Activated naive CD8-positive, alpha-beta T cell treated with anti-CD3 and anti-CD28 coated beads, Interleukin-2, amount 10 ng/mL, durations not matched to agents 7 days and 5 days (primary cell): ENCODE results near the gene LRRK1. TPM values are rescaled to one million over a fixed set of nuclear protein-coding genes. Genes with fewer than 3 reads are reported as not detected.

ENCODE experiments used
- ATAC-seq: fragments of 150-1000 bp; cut with Tn5 transposase; one replicate; pipeline ENCODE4 v1.10.0; 2021; ENCODE audit warnings: low read depth, moderate library complexity
- POLR2A ChIA-PET: fragments of 350-600 bp; sonication (Branson Sonifier 250); formaldehyde crosslinking; loops from one replicate; lab custom pipeline; 2021; ENCODE audit warnings: antibody characterized with exemption; lab: Charles Lee
- DNase-seq: peaks from one replicate; pipeline ENCODE4 v3.0.0; 2021
- H3K27ac Mint-ChIP-seq: one replicate; pipeline ENCODE4 v1.8.0; 2022; ENCODE audit warnings: mild to moderate bottlenecking, mixed read lengths
- H3K27me3 Mint-ChIP-seq: one replicate; pipeline ENCODE4 v1.8.0; 2022; ENCODE audit warnings: mild to moderate bottlenecking, moderate library complexity, mixed read lengths
- H3K36me3 Mint-ChIP-seq: one replicate; pipeline ENCODE4 v1.8.0; 2021; ENCODE audit warnings: mild to moderate bottlenecking, mixed read lengths
- H3K4me1 Mint-ChIP-seq: one replicate; pipeline ENCODE4 v1.8.0; 2021; ENCODE audit warnings: mixed read lengths
- H3K4me3 Mint-ChIP-seq: one replicate; pipeline ENCODE4 v1.8.0; 2022; ENCODE audit warnings: mild to moderate bottlenecking, moderate library complexity, mixed read lengths
- H3K9me3 Mint-ChIP-seq: one replicate; pipeline ENCODE4 v1.8.0; 2021; ENCODE audit warnings: mixed read lengths
- total RNA-seq, 2 experiments: library from RNA; stranded (reverse); gene quantifications; one replicate each; pipeline ENCODE4 v1.2.3, GENCODE V29; 2021

Gene LRRK1
- under 1 TPM; 0.48 to 0.97 TPM for total RNA-seq

GRCh38 chr15:100918690-100919480 is at the start of gene LRRK1:
Gene LRRK1 (plus strand): TSS chr15:100919357. CDS start chr15:100924633, 5,276 bp downstream.
- no peaks in the 10 kb centered on the region for H3K36me3 Mint-ChIP-seq
- peak; percentile 55 for DNase-seq
- H3K27me3 Mint-ChIP-seq = peaks cover 64% of the 10 kb centered on the region
- H3K27ac Mint-ChIP-seq = no peak within 1 kb of the TSS
- peaks cover 16% of the 10 kb centered on the region for H3K4me1 Mint-ChIP-seq
- ATAC-seq = peak; percentile 13
- H3K9me3 Mint-ChIP-seq = no peaks in the 10 kb centered on the region
- H3K4me3 Mint-ChIP-seq = peak within 1 kb of the TSS; percentile 82
- POLR2A ChIA-PET = no interaction called here

GRCh38 chr15:100873029-100873677 is 46.0 kb upstream of the LRRK1 start:
- ATAC-seq = no peak
- Mint-ChIP-seq H3K27ac (no peak overlapping the region), H3K4me1 (no peaks in the 10 kb centered on the region), H3K9me3 (peaks cover 4% of the 10 kb centered on the region), H3K4me3 (no peak overlapping the region), H3K36me3 (no peaks in the 10 kb centered on the region), H3K27me3 (peaks cover 26% of the 10 kb centered on the region)
- POLR2A ChIA-PET = no interaction called here
- no peak for DNase-seq

GRCh38 chr15:100875495-100875894 is 43.7 kb upstream of the LRRK1 start:
- POLR2A ChIA-PET = no interaction called here
- peaks cover 37% of the 10 kb centered on the region for H3K27me3 Mint-ChIP-seq
- no peak overlapping the region for H3K27ac Mint-ChIP-seq
- H3K4me1 Mint-ChIP-seq = peaks cover under 1% of the 10 kb centered on the region
- H3K4me3 Mint-ChIP-seq = no peak overlapping the region
- DNase-seq (no peak), ATAC-seq (no peak)
- H3K36me3 Mint-ChIP-seq = no peaks in the 10 kb centered on the region
- H3K9me3 Mint-ChIP-seq = no peaks in the 10 kb centered on the region

GRCh38 chr15:100875976-100876375 is 43.2 kb upstream of the LRRK1 start:
- ATAC-seq = no peak
- no peak for DNase-seq
- Mint-ChIP-seq H3K4me1 (peaks cover 1% of the 10 kb centered on the region), H3K4me3 (no peak overlapping the region), H3K27ac (no peak overlapping the region), H3K36me3 (no peaks in the 10 kb centered on the region), H3K9me3 (no peaks in the 10 kb centered on the region), H3K27me3 (peaks cover 42% of the 10 kb centered on the region)
- POLR2A ChIA-PET = no interaction called here

GRCh38 chr15:100877551-100877950 is 41.6 kb upstream of the LRRK1 start:
- POLR2A ChIA-PET = no interaction called here

GRCh38 chr15:100878130-100878529 is 41.0 kb upstream of the LRRK1 start:
- H3K27me3 Mint-ChIP-seq = peaks cover 59% of the 10 kb centered on the region
- no peak overlapping the region for H3K27ac Mint-ChIP-seq
- H3K9me3 Mint-ChIP-seq = no peaks in the 10 kb centered on the region
- H3K4me3 Mint-ChIP-seq = peak overlapping the region; percentile 52
- DNase-seq (no peak), ATAC-seq (no peak)
- H3K4me1 Mint-ChIP-seq = peaks cover 1% of the 10 kb centered on the region
- POLR2A ChIA-PET = no interaction called here
- H3K36me3 Mint-ChIP-seq = no peaks in the 10 kb centered on the region

More at GRCh38 chr15:100877551-100877950, 41.6 kb upstream of the LRRK1 start:
- no peak for DNase-seq
- peaks cover 1% of the 10 kb centered on the region for H3K4me1 Mint-ChIP-seq
- no peak overlapping the region for H3K4me3 Mint-ChIP-seq
- H3K36me3 Mint-ChIP-seq = no peaks in the 10 kb centered on the region
- no peaks in the 10 kb centered on the region for H3K9me3 Mint-ChIP-seq
- no peak overlapping the region for H3K27ac Mint-ChIP-seq
- peaks cover 53% of the 10 kb centered on the region for H3K27me3 Mint-ChIP-seq
- no peak for ATAC-seq

GRCh38 chr15:100878648-100879047 is 40.5 kb upstream of the LRRK1 start:
- POLR2A ChIA-PET = no interaction called here
- Mint-ChIP-seq H3K36me3 (no peaks in the 10 kb centered on the region), H3K4me3 (peak overlapping the region; percentile 52)

GRCh38 chr15:100879061-100879463 is 40.1 kb upstream of the LRRK1 start:
- peaks cover 1% of the 10 kb centered on the region for H3K4me1 Mint-ChIP-seq
- H3K9me3 Mint-ChIP-seq = no peaks in the 10 kb centered on the region
- ATAC-seq (no peak), DNase-seq (no peak)
- no peak overlapping the region for H3K4me3 Mint-ChIP-seq
- peaks cover 68% of the 10 kb centered on the region for H3K27me3 Mint-ChIP-seq
- H3K36me3 Mint-ChIP-seq = no peaks in the 10 kb centered on the region
- POLR2A ChIA-PET = no interaction called here
- H3K27ac Mint-ChIP-seq = no peak overlapping the region

More at GRCh38 chr15:100878648-100879047, 40.5 kb upstream of the LRRK1 start:
- Mint-ChIP-seq H3K9me3 (no peaks in the 10 kb centered on the region), H3K27me3 (peaks cover 64% of the 10 kb centered on the region), H3K4me1 (peaks cover 1% of the 10 kb centered on the region), H3K27ac (no peak overlapping the region)
- DNase-seq (no peak), ATAC-seq (no peak)

GRCh38 chr15:100879464-100880138 is 39.6 kb upstream of the LRRK1 start, which contains the start of gene ALDH1A3:
Gene ALDH1A3 (plus strand): TSS chr15:100879831. CDS start chr15:100879908, 77 bp downstream.
- POLR2A ChIA-PET = no interaction called here
- Mint-ChIP-seq H3K36me3 (no peaks in the 10 kb centered on the region), H3K27me3 (peaks cover 71% of the 10 kb centered on the region), H3K4me3 (peak within 1 kb of the TSS; percentile 52), H3K9me3 (no peaks in the 10 kb centered on the region), H3K4me1 (peaks cover 1% of the 10 kb centered on the region), H3K27ac (no peak within 1 kb of the TSS)
- peak; percentile 50 for DNase-seq
- ATAC-seq = peak; percentile 64

GRCh38 chr15:100880139-100880896 is 38.8 kb upstream of the LRRK1 start:
- no peaks in the 10 kb centered on the region for H3K9me3 Mint-ChIP-seq
- POLR2A ChIA-PET = no interaction called here
- peaks cover 77% of the 10 kb centered on the region for H3K27me3 Mint-ChIP-seq
- no peaks in the 10 kb centered on the region for H3K36me3 Mint-ChIP-seq
- peak; percentile 30 for DNase-seq
- no peak overlapping the region for H3K27ac Mint-ChIP-seq
- H3K4me3 Mint-ChIP-seq = no peak overlapping the region
- no peak for ATAC-seq
- peaks cover 1% of the 10 kb centered on the region for H3K4me1 Mint-ChIP-seq

- DNase-seq (no peak), ATAC-seq (no peak)
- H3K27ac Mint-ChIP-seq = no peak overlapping the region
- POLR2A ChIA-PET = interaction anchor here (0.6 kb wide), 1 partner anchor 27 kb away, joined by 7 read pairs; no protein-coding TSS in a partner anchor
- H3K27me3 Mint-ChIP-seq = peaks cover 79% of the 10 kb centered on the region
- H3K4me1 Mint-ChIP-seq = peaks cover 1% of the 10 kb centered on the region
- H3K9me3 Mint-ChIP-seq = no peaks in the 10 kb centered on the region
- H3K36me3 Mint-ChIP-seq = no peaks in the 10 kb centered on the region
- no peak overlapping the region for H3K4me3 Mint-ChIP-seq
These were observed 38.3 kb upstream of the LRRK1 start for GRCh38 chr15:100880897-100881242.

GRCh38 chr15:100881573-100882336 is 37.4 kb upstream of the LRRK1 start:
- DNase-seq (peak; percentile 18), ATAC-seq (no peak)
- Mint-ChIP-seq H3K27ac (no peak overlapping the region), H3K27me3 (peaks cover 76% of the 10 kb centered on the region), H3K9me3 (no peaks in the 10 kb centered on the region), H3K36me3 (no peaks in the 10 kb centered on the region), H3K4me3 (no peak overlapping the region), H3K4me1 (peaks cover 1% of the 10 kb centered on the region)
- POLR2A ChIA-PET = interaction anchor here (0.6 kb wide), 1 partner anchor 26 kb away, joined by 7 read pairs; no protein-coding TSS in a partner anchor
